ENCODE measurements around the gene BLOC1S6. TPM values are rescaled to one million over a fixed set of nuclear protein-coding genes. Genes with fewer than 3 reads are reported as not detected.

BLOC1S6 gene, protein sequence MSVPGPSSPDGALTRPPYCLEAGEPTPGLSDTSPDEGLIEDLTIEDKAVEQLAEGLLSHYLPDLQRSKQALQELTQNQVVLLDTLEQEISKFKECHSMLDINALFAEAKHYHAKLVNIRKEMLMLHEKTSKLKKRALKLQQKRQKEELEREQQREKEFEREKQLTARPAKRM
- 10 to 100 TPM; 19.7 to 41.8 (median 29.0) TPM for total RNA-seq

DNA sequence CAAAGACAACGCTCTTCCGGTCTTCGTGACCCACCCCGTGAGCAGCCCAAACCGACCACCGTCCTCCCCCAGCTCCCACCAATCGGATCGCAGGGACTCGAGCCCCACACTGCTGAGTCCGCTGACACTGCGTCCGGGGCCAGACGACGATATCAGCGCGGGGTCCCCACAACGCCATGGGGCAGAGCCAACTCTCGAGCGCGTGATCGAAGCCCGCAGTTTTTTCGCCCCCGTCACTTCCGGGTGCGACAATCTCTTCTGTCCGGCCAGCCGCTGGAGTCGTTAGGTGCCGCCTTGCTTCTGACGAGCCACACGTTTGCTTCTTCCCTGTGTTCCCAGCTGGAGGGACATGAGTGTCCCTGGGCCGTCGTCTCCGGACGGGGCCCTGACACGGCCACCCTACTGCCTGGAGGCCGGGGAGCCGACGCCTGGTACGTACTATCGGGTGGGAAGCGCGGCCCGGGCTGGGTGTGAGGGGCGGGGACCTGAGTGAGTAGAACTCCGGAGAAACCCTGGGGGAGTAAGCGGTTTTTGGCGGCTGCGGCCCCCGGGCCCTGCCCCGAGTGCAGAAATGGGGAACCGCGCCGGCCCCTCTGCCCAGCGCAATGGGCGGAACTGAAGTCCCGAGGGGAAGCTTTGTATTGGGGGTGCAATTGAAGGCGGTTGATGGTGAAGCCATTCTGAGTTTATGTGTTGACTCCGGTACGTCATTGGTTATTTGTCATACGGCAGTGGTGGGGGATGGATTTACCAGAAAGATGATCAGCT, at the start of gene BLOC1S6:
Gene BLOC1S6, plus strand, starts transcription at position 285 of the 768 bp plus-strand sequence. Its CDS starts 65 bp downstream, at position 350.
- intact Hi-C loops (cut with DNase I), result no loop called here
- H3K27ac ChIP-seq, result peak within 1 kb of the TSS; percentile 93 to 98 (median 98)
- 0 to 1% methylated on average over 15 to 25 of the region's 62 CpGs for WGBS, 2 donors
- H3K4me3 ChIP-seq, result peak within 1 kb of the TSS; percentile 79 to 89 (median 81)
- TF ChIP-seq, protein P1, sequence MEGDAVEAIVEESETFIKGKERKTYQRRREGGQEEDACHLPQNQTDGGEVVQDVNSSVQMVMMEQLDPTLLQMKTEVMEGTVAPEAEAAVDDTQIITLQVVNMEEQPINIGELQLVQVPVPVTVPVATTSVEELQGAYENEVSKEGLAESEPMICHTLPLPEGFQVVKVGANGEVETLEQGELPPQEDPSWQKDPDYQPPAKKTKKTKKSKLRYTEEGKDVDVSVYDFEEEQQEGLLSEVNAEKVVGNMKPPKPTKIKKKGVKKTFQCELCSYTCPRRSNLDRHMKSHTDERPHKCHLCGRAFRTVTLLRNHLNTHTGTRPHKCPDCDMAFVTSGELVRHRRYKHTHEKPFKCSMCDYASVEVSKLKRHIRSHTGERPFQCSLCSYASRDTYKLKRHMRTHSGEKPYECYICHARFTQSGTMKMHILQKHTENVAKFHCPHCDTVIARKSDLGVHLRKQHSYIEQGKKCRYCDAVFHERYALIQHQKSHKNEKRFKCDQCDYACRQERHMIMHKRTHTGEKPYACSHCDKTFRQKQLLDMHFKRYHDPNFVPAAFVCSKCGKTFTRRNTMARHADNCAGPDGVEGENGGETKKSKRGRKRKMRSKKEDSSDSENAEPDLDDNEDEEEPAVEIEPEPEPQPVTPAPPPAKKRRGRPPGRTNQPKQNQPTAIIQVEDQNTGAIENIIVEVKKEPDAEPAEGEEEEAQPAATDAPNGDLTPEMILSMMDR (IDR thresholded peaks at IDR 0.05), result no peak
- TF ChIP-seq POLR2A (IDR thresholded peaks at IDR 0.05), result peak in 3 of 4 donors; percentile 28 to 80 (median 63)
- H3K36me3 ChIP-seq, result peaks cover 0 to 9% (median 0%) of the 10 kb centered on the region in 3 donors
- peaks cover 0 to 59% (median 25%) of the 10 kb centered on the region in 3 donors for H3K4me1 ChIP-seq
- peak; percentile 72 for DNase-seq
- H3K27me3 ChIP-seq, result no peaks in the 10 kb centered on the region
- no peaks in the 10 kb centered on the region for H3K9me3 ChIP-seq

DNA sequence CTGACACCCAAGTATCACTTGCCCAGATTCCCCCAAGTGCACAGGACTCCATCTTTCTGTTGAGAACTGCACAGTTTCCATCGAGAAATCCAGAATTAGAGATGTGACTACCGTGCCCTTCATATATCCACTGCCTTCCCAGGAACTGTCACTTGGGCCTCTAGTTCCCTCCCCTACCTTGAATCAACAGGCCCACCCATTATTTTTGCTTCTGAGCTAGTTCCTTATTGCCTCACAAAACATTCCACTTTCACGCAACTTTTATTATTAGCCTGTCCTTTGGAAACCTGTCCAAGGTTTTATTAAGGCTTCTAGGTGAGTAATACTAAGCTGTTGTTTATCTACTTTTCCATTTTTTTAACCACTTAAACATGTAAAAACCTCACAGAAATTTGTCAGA, 47.5 kb upstream of the BLOC1S6 start:
- no peaks in the 10 kb centered on the region for H3K9me3 ChIP-seq
- intact Hi-C loops (cut with DNase I), result no loop called here
- no peaks in the 10 kb centered on the region for H3K4me1 ChIP-seq
- H3K27me3 ChIP-seq, result no peaks in the 10 kb centered on the region
- WGBS, 2 donors, result 69 to 81% methylated on average over 3 of the region's 3 CpGs
- no peak for TF ChIP-seq POLR2A (IDR thresholded peaks at IDR 0.05)
- TF ChIP-seq, protein P1 (IDR thresholded peaks at IDR 0.05), result no peak
- H3K36me3 ChIP-seq, result no peaks in the 10 kb centered on the region
- no peak for DNase-seq
- no peak overlapping the region for H3K4me3 ChIP-seq
- no peak overlapping the region for H3K27ac ChIP-seq

DNA sequence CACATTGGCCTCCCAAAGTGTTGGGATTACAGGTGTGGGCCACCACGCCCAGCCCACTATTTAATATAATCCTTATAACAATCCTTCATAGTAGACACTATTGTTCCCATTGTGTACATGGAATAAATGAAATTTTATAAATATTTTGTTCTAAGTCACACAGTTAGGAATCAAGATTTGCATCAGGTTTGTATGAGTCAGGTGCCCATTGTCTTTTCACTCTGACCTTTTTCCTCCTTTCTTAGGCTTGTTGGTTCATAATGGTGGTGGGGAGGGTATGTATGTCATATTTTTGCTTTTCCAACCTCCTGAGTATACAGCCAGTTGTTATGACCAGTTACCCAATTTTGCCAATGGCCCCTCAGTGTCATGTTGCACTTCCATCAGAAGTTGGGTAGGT, 46.6 kb upstream of the BLOC1S6 start:
- H3K4me3 ChIP-seq, result no peak overlapping the region
- intact Hi-C loops (cut with DNase I), result no loop called here
- WGBS, 2 donors, result 73 to 85% methylated on average over 1 of the region's 1 CpG
- TF ChIP-seq POLR2A (IDR thresholded peaks at IDR 0.05), result no peak
- TF ChIP-seq, protein P1 (IDR thresholded peaks at IDR 0.05), result no peak
- no peak for DNase-seq
- H3K4me1 ChIP-seq, result no peaks in the 10 kb centered on the region
- no peaks in the 10 kb centered on the region for H3K9me3 ChIP-seq
- H3K27me3 ChIP-seq, result no peaks in the 10 kb centered on the region
- H3K36me3 ChIP-seq, result no peaks in the 10 kb centered on the region
- H3K27ac ChIP-seq, result no peak overlapping the region

DNA sequence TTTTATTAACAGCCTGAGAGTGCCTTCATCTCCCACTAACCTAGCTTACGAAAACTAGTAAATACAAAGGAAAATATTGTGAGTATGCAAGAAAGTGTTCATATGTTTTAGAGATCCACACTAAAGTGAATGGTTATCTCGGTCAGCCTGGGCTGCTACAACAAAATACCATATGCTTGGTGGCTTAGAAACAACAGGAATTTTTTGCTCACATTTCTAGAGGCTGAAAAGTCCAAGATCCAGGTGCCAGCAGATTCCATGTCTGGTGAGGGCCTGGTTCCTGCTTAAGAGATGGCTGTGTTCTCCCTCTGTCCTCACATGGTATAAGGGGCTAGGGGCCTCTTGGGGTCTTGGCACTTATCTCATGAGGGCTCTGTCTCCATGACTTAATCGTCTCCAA, 44.1 kb upstream of the BLOC1S6 start:
- TF ChIP-seq POLR2A (IDR thresholded peaks at IDR 0.05), result no peak
- TF ChIP-seq, protein P1 (IDR thresholded peaks at IDR 0.05), result no peak
- H3K27ac ChIP-seq, result no peak overlapping the region
- 84 to 93% methylated on average over 3 of the region's 3 CpGs for WGBS, 2 donors
- H3K36me3 ChIP-seq, result no peaks in the 10 kb centered on the region
- H3K4me3 ChIP-seq, result no peak overlapping the region
- no peaks in the 10 kb centered on the region for H3K27me3 ChIP-seq
- no peaks in the 10 kb centered on the region for H3K9me3 ChIP-seq
- DNase-seq, result no peak
- intact Hi-C loops (cut with DNase I), result no loop called here
- no peaks in the 10 kb centered on the region for H3K4me1 ChIP-seq

DNA sequence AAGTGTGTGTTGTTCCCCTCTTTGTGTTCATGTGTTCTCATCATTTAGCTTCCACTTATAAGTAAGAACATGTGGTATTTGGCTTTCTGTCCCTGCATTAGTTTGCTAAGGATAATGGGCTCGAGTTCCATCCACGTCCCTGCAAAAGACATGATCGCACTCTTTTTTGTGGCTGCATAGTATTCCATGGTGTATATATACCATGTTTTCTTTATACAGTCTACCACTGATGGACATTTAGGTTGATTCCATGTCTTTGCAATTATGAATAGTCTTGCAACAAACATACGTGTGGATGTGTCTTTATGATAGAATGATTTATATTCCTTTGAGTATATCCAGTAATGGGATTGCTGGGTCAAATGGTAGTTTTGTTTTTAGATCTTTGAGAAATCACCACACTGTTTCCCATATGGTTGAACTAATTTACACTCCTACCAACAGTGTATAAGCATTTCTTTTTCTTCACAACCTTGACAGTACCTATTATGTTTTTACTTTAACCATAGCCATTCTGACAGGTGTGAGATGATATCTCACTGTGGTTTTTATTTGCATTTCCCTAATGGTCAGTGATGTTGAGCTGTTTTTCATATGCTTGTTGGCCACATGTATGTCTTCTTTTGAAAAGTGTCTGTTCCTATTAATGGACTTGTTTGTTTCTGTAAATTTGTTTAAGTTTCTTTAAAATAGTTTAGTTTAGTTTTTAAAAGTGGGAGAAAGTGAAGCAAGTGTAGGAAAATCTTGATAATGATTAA, 42.7 kb upstream of the BLOC1S6 start:
- no peak overlapping the region for H3K4me3 ChIP-seq
- TF ChIP-seq, protein P1 (IDR thresholded peaks at IDR 0.05), result no peak
- TF ChIP-seq POLR2A (IDR thresholded peaks at IDR 0.05), result no peak
- H3K9me3 ChIP-seq, result no peaks in the 10 kb centered on the region
- H3K27me3 ChIP-seq, result no peaks in the 10 kb centered on the region
- intact Hi-C loops (cut with DNase I), result no loop called here
- no peaks in the 10 kb centered on the region for H3K4me1 ChIP-seq
- 80 to 90% methylated on average over 4 of the region's 4 CpGs for WGBS, 2 donors
- H3K27ac ChIP-seq, result no peak overlapping the region
- DNase-seq, result no peak
- H3K36me3 ChIP-seq, result no peaks in the 10 kb centered on the region

Data from esophagus squamous epithelium (tissue), 5 donors.